ENCODE measurements around the gene EHHADH. TPM values are rescaled to one million over a fixed set of nuclear protein-coding genes. Genes with fewer than 3 reads are reported as not detected.

The EHHADH gene
- total RNA-seq, 1 donor from 2014 or later: 1.1 TPM

DNA sequence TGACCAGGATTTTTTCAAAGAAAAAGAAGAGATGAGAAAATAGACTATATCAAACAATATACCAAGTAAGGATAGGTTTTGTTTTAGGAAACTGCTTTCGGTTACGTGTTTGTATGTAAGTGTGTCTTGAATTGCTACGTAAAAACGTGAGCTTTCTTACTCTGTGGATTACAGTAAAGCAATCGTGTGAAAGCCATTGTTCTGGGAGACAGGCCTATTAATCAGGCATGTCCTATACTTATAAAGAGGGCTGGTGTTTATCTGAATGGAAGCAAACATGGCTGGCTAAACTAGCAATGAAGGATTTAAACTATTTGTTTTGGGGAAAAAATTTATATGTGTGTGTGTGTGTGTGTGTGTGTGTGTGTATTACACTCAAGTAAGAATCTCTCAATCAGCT, 2.6 kb downstream of the EHHADH start:
- DNase-seq (no peak), ATAC-seq (ENCODE audit: low read depth) (no peak)
- intact Hi-C loops (cut with micrococcal nuclease): loop anchor here (5.0 kb wide), 1 partner anchor 46 kb away; no protein-coding TSS in a partner anchor
- H3K9me3 Mint-ChIP-seq: no peaks in the 10 kb centered on the region
- CTCF ChIA-PET: no interaction called here
- no peak overlapping the region for H3K27ac Mint-ChIP-seq
- H3K4me1 Mint-ChIP-seq: peaks cover 3% of the 10 kb centered on the region
- H3K27me3 Mint-ChIP-seq: peaks cover 24% of the 10 kb centered on the region
- TF ChIP-seq, protein P1, sequence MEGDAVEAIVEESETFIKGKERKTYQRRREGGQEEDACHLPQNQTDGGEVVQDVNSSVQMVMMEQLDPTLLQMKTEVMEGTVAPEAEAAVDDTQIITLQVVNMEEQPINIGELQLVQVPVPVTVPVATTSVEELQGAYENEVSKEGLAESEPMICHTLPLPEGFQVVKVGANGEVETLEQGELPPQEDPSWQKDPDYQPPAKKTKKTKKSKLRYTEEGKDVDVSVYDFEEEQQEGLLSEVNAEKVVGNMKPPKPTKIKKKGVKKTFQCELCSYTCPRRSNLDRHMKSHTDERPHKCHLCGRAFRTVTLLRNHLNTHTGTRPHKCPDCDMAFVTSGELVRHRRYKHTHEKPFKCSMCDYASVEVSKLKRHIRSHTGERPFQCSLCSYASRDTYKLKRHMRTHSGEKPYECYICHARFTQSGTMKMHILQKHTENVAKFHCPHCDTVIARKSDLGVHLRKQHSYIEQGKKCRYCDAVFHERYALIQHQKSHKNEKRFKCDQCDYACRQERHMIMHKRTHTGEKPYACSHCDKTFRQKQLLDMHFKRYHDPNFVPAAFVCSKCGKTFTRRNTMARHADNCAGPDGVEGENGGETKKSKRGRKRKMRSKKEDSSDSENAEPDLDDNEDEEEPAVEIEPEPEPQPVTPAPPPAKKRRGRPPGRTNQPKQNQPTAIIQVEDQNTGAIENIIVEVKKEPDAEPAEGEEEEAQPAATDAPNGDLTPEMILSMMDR (IDR thresholded peaks at IDR 0.05): no peak
- H3K4me3 Mint-ChIP-seq: no peak overlapping the region
- peaks cover 1% of the 10 kb centered on the region for H3K36me3 Mint-ChIP-seq (ENCODE audit: low read depth)
- POLR2A ChIA-PET: no interaction called here

DNA sequence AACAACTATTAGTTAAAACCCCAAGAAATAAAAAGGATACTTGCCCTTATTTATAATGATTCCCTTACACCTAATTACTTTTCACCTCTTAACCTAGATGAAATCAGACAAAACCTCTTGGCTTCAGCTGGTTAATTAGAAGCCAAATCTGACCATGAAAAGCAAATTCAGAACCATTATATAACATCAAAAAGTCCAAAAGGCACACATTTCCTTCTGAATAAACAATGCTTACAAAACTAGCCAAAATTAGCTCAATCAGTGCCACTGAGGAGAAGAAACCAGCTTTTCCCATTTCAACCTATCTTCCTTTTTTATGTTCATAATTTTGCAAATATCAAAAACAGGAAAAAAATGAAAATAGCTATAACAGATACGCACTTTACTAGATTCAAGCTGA, 3.2 kb downstream of the EHHADH start:
- Mint-ChIP-seq H3K27me3 (peaks cover 27% of the 10 kb centered on the region), H3K4me3 (no peak overlapping the region), H3K9me3 (no peaks in the 10 kb centered on the region), H3K27ac (no peak overlapping the region), H3K36me3 (ENCODE audit: low read depth) (peaks cover 1% of the 10 kb centered on the region), H3K4me1 (peaks cover 3% of the 10 kb centered on the region)
- ATAC-seq (ENCODE audit: low read depth) (no peak), DNase-seq (no peak)
- ChIA-PET POLR2A (no interaction called here), CTCF (no interaction called here)
- TF ChIP-seq, protein P1 (IDR thresholded peaks at IDR 0.05): no peak
- intact Hi-C loops (cut with micrococcal nuclease): loop anchor here (5.0 kb wide), 1 partner anchor 47 kb away; no protein-coding TSS in a partner anchor

DNA sequence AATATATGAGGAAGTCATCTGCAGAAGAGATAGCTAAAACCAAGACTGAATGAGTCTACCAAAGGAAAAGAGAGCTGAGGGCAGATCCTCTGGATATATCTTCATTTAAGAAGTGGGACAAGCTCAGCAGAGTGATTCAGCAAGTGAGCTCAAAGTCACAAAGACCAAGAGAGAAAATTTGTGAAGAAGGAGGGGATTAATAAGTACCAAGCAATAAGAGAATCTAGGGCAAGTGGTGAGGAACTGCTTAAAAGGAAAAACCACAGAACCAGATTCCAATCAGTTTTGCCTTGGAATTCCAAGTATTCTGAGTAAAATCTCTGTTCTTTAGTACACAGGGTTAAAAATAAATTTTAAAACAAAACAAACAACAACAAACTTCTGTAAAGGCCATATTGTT, 3.6 kb downstream of the EHHADH start:
- TF ChIP-seq, protein P1 (IDR thresholded peaks at IDR 0.05): no peak
- Mint-ChIP-seq H3K9me3 (no peaks in the 10 kb centered on the region), H3K36me3 (ENCODE audit: low read depth) (peaks cover 1% of the 10 kb centered on the region), H3K27ac (no peak overlapping the region), H3K4me1 (peaks cover 3% of the 10 kb centered on the region), H3K4me3 (no peak overlapping the region), H3K27me3 (peaks cover 27% of the 10 kb centered on the region)
- POLR2A ChIA-PET: no interaction called here
- ATAC-seq (ENCODE audit: low read depth) (no peak), DNase-seq (no peak)
- CTCF ChIA-PET: no interaction called here
- intact Hi-C loops (cut with micrococcal nuclease): loop anchor here (5.0 kb wide), 1 partner anchor 47 kb away; no protein-coding TSS in a partner anchor

DNA sequence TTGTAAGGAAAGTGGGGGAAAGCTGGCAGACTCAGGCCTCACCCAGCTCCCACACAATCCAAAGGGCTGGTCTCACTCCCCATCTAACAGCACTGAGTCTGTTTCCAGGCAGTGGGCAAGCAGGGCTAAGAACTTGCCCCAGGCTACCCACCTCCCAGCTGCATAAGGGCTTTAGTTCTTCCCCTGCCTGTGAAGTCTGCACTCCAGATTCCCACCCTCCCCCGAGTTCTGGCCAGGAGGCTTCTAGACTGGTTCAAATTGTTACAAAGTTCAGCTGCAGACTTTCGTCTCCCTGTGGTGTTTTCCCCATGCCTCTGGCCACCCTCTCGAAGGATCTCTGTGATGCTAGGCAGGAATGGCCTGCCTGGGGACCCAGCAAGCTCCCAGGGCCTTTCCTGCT, 11.2 kb downstream of the EHHADH start:
- DNase-seq (no peak), ATAC-seq (ENCODE audit: low read depth) (no peak)
- ChIA-PET POLR2A (no interaction called here), CTCF (no interaction called here)
- Mint-ChIP-seq H3K27me3 (peaks cover 13% of the 10 kb centered on the region), H3K4me3 (no peak overlapping the region), H3K27ac (no peak overlapping the region), H3K4me1 (no peaks in the 10 kb centered on the region), H3K9me3 (peaks cover 23% of the 10 kb centered on the region), H3K36me3 (ENCODE audit: low read depth) (no peaks in the 10 kb centered on the region)
- TF ChIP-seq, protein P1 (IDR thresholded peaks at IDR 0.05): no peak
- intact Hi-C loops (cut with micrococcal nuclease): no loop called here

DNA sequence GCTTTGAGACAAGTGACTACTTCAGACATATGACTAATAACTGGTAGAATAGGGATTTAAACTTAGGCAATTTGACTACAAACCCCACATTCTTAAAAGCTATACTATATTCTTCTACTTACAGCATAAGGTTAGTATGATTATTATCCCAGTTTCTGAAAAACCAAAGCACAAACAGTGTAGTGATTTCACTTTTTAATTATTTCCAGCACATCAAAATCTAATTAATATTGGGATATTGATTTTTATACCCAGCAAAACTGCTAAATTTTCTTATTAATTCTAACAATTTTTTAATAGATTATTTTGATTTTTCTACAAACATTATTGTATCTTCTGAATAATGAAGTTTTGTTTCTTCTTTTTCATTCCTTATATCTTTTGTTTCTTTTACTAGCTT, 16.9 kb downstream of the EHHADH start:
- Mint-ChIP-seq H3K4me1 (no peaks in the 10 kb centered on the region), H3K27ac (no peak overlapping the region), H3K9me3 (peaks cover 31% of the 10 kb centered on the region), H3K4me3 (no peak overlapping the region), H3K27me3 (peaks cover 8% of the 10 kb centered on the region), H3K36me3 (ENCODE audit: low read depth) (peaks cover 6% of the 10 kb centered on the region)
- POLR2A ChIA-PET: no interaction called here
- ATAC-seq (ENCODE audit: low read depth) (no peak), DNase-seq (no peak)
- TF ChIP-seq, protein P1 (IDR thresholded peaks at IDR 0.05): no peak
- intact Hi-C loops (cut with micrococcal nuclease): no loop called here
- CTCF ChIA-PET: no interaction called here
